ENCODE results near the gene IQCM.

IQCM gene

GRCh38 chr4:149796381-149796780, 19.3 kb downstream of the IQCM start:
- no peak for TF ChIP-seq CTCF (IDR thresholded peaks at IDR 0.05; ENCODE audit: control insufficient read depth, extremely low read depth, insufficient read depth)
- no peak for DNase-seq (ENCODE audit: low read depth)
- H3K4me3 ChIP-seq (ENCODE audit: low read depth, low read length): no peak overlapping the region

GRCh38 chr4:149795256-149795655, 20.4 kb downstream of the IQCM start:
- TF ChIP-seq CTCF (IDR thresholded peaks at IDR 0.05; ENCODE audit: control insufficient read depth, extremely low read depth, insufficient read depth): no peak
- H3K4me3 ChIP-seq (ENCODE audit: low read depth, low read length): no peak overlapping the region
- no peak for DNase-seq (ENCODE audit: low read depth)

- H3K4me3 ChIP-seq (ENCODE audit: low read depth, low read length): no peak overlapping the region
- DNase-seq (ENCODE audit: low read depth): no peak
- TF ChIP-seq CTCF (IDR thresholded peaks at IDR 0.05; ENCODE audit: control insufficient read depth, extremely low read depth, insufficient read depth): no peak
Observed at GRCh38 chr4:149794352-149794751, 21.3 kb downstream of the IQCM start.

- no peak overlapping the region for H3K4me3 ChIP-seq (ENCODE audit: low read depth, low read length)
- no peak for TF ChIP-seq CTCF (IDR thresholded peaks at IDR 0.05; ENCODE audit: control insufficient read depth, extremely low read depth, insufficient read depth)
- no peak for DNase-seq (ENCODE audit: low read depth)
Observed at GRCh38 chr4:149793459-149793858, 22.2 kb downstream of the IQCM start.

DNA sequence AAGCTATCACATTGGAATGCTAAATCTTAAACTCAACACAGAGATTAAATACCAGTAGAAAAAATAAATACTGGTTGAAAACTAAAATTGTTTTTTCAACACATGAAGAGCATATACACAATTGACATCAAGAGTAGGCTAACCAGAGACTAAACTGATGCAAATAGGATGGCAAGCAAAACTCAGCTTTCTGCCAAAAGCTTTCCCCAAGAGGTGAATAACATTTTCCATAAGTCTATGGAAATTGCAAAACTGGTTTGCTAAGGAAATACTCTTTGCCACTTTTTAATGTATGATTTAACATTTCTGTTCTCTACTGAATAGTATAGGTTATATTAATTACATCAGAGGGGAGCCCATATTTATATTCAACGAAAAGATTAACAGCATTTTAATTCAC, 23.8 kb downstream of the IQCM start:
- DNase-seq (ENCODE audit: low read depth): no peak
- no peak for TF ChIP-seq CTCF (IDR thresholded peaks at IDR 0.05; ENCODE audit: control insufficient read depth, extremely low read depth, insufficient read depth)
- H3K4me3 ChIP-seq (ENCODE audit: low read depth, low read length): no peak overlapping the region

DNA sequence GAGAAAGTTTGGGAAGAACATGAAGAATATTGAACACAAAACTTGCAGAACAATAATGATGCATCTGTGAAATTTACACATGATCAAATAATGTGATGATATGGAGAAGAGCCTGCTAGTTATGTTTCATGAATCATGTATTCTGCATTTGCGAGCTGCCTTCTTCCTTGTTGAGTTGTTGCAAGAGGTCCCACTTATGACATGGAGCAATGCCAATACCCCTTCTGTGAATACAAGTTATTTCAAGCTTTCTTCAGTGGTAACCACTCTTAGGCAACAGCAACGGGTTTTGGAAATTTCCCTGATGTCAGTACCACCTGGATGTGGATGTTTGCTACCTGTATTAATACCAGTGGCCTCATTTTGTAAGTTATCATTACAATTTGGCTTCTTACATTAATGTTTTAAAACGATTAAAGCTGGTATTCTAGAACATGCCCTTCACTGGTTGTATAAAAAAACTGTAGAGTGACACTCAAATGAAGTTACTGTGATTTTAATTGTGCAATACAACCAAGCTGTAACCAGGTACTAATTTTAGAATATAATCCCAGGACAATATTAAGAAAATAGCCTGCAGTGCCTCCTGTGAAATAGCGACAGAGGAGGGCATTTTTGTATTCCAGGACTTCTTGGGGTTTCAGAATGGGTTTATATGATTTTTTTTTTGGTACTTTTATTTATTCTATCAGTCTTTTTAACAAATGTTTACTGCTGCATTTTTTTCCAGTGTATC, 25.3 kb downstream of the IQCM start:
- no peak overlapping the region for H3K4me3 ChIP-seq (ENCODE audit: low read depth, low read length)
- no peak for DNase-seq (ENCODE audit: low read depth)
- TF ChIP-seq CTCF (IDR thresholded peaks at IDR 0.05; ENCODE audit: control insufficient read depth, extremely low read depth, insufficient read depth): no peak

DNA sequence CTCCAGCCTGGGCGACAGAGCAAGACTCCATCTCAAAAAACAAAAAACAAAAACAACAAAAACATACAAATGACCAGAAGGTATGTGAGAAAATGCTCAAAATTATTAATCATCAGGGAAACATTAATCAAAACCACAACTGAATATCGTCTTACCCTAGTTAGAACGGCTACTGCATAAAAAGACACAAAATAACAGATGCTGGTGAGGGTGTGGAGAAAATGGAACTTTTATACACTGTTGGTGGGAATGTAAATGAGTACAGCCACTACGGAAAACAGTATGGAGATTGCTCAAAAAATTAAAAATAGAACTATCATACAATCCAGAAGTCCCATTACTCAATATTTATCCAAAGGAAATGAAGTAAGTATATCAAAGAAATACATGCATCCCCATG, 27.3 kb downstream of the IQCM start:
- H3K4me3 ChIP-seq (ENCODE audit: low read depth, low read length): no peak overlapping the region
- TF ChIP-seq CTCF (IDR thresholded peaks at IDR 0.05; ENCODE audit: control insufficient read depth, extremely low read depth, insufficient read depth): no peak
- DNase-seq (ENCODE audit: low read depth): no peak
